Raji (cell line): ENCODE measurements around the gene ZFYVE26.

Experiments used
- POLR2A ChIP-seq: IDR thresholded peaks from 2 replicates; pipeline ENCODE4 v1.6.1; 2011; ENCODE audit warnings: low read depth, low read length, control low read depth; ENCODE audit not compliant: insufficient read depth

ZFYVE26 gene

GRCh38 chr14:67821121-67821520 is 4.7 kb upstream of the ZFYVE26 start:
- no peak for TF ChIP-seq POLR2A

DNA sequence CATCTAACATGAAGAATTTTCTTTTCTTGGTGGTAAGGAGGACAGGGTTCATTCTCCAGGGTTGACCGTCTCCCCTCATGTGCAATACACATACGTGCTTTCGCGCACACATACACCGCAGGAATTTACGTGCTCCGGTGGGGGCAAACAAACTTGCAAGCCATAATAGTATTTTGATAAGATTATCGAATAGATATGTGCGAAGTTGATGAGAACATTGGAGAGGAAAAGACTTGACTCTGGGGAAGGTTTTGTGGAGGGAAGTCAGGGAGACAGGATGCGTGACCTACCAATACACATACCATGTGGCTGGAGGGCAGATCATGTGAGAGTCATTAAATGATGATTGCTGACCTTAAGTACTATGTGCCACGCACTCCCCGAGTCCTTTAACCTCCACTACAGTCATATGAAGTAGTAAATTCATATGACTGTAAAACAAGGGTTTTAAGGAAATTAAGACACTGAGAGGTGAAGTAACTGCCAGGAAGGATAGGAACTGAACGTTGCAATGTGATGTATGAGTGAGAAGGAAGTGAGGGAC is 4.1 kb upstream of the ZFYVE26 start:
- TF ChIP-seq POLR2A = no peak

DNA sequence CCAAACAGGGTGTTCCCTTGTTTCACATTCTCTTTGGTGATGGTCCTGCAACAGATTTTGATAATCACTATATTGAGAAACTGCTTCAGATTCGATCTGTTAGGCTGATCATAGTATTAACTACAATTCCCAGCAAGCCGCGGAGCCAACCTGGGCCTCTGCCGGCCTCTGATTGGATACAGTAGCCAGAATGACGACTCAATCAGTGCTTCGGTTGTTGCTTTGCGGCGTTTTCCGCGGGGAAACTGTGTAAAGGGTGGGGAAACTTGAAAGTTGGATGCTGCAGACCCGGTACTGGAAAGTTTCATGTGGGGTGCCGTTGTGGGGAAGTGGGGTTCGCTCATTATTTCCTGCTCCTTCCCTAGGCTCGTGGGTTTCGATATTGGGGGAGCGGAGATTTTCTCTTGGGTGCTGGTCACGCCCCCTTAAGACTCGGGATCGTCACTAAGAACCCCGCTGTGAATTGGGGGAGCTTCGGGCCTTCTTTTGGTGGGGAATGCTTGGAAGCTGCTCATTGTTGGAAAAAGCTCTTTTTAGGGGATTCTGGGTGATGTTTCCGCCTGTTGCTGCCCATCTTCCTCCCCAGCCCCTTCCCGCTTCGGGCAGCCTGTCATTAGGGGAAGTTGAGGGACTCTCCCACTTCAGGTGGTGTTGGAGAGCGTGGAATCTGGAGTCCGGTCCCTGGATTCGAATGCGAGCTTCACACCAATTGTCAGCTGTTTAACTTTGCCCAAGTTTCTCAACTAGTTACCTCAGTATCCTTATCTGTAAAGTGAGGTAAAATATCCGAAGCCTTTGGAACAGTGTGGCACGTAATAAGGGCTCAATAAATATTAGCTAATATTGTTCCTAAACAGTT is 3.4 kb upstream of the ZFYVE26 start, which contains the start of gene RAD51B:
Gene RAD51B (plus strand): TSS at position 217 of the 859 bp plus-strand sequence.
- peak; percentile 72 for TF ChIP-seq POLR2A

GRCh38 chr14:67817750-67818438 is 1.5 kb upstream of the ZFYVE26 start:
- no peak for TF ChIP-seq POLR2A

GRCh38 chr14:67815573-67816225 is 691 bp downstream of the ZFYVE26 start:
- no peak for TF ChIP-seq POLR2A

GRCh38 chr14:67814821-67815220 is 1.6 kb downstream of the ZFYVE26 start:
- TF ChIP-seq POLR2A = no peak

DNA sequence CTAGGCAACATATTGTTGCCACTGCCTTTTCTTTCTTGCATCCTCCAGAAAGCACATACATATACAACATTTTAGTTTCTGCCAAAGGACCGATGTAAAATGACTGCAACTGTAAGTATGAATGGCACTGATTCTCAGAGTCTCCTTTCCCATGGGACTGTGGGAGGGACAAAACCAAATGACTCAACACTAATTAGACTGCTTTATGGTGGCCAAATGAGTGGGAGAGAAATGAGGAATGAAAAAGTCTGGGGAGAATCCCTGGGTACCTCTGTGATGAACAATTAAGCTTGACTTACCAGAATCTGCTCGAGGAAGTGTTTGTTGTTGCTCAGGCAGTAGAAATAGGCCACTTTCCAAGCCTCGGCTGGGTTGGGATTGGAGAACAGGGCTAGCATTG is 10.1 kb downstream of the ZFYVE26 start:
- TF ChIP-seq POLR2A = no peak

DNA sequence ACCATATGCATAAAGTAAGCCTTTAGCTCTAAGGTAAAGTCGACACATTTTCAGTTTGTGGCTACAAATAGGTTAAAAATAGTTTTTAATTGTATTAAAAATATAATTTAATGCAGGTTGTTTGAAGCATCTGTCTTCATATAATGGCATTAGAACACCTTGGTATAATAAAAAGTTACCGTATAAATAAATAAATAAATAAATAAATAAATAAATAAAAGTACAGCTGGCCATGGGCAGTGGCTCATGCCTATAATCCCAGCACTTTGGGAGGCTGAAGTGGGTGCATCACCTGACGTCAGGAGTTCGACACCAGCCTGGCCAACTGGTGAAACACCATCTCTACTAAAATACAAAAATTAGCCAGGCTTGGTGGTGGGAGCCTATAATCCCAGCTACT is 15.6 kb downstream of the ZFYVE26 start:
- no peak for TF ChIP-seq POLR2A

DNA sequence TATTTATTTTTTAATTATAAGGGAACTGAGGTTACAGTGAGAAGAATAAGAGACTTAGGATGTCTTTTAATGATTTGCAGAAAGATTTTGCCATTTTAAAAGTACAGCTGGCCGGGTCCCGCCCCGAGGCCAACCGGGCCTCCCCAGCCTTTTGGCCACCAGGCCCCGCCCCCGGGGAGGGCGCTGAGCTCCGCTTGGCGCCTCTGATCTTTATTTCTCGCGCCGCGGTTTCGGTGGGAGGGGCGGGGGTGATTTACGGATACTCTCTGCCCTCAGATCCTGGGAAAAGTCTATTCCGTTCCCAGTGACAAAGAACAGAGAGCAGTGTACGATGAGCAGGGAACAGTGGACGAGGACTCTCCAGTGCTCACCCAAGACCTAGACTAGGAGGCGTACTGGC is 17.7 kb downstream of the ZFYVE26 start:
- no peak for TF ChIP-seq POLR2A

- TF ChIP-seq POLR2A = no peak
Observed at GRCh38 chr14:67787673-67788072, 28.7 kb downstream of the ZFYVE26 start.

GRCh38 chr14:67785270-67786109 is 30.9 kb downstream of the ZFYVE26 start:
- TF ChIP-seq POLR2A = no peak

DNA sequence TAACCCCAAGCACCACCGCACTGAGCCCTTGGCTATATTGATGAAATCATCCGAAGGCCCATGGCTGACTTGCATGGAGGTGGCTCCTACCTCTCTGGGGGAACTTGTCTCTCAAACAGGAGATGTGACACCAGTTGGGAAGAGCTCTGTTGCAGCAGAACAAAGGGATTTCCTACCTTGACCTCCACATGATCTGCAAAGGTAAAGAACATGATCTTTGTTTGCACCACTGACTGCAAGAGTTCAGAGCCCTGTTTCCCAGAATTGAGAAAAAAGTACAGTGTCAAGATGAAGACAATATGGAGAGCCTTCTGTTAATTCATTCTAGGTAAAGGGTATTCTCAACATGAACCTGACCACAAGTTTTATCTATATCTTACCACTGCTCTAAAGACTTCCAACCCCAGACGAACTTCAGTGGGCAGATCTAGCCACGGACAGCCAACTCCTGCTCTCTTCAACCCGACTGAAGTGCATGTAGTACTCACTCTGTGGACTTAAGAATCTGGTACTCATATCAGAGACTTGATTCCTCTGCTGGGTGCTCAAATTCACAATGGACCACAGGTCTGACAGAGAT is 32.1 kb downstream of the ZFYVE26 start:
- no peak for TF ChIP-seq POLR2A

GRCh38 chr14:67782090-67782489 is 34.3 kb downstream of the ZFYVE26 start:
- TF ChIP-seq POLR2A = no peak

GRCh38 chr14:67778792-67779191 is 37.6 kb downstream of the ZFYVE26 start:
- no peak for TF ChIP-seq POLR2A
